Esophagus (tissue), 2 donors: ENCODE data around the gene RMI1. TPM values are rescaled to one million over a fixed set of nuclear protein-coding genes. Genes with fewer than 3 reads are reported as not detected.

ENCODE experiments used
- H3K27ac ChIP-seq, 2 donors: one replicate each; pipeline ENCODE4 v1.5.1; 2013; ENCODE audit warnings: low read depth in 2 of 2, mild to moderate bottlenecking in 2 of 2, inconsistent platforms in 1 of 2, low read length in 1 of 2, moderate library complexity in 1 of 2
- H3K27me3 ChIP-seq, 2 donors: one replicate each; pipeline ENCODE4 v1.6.1; 2013; ENCODE audit warnings: low read length in 2 of 2, control low read depth in 1 of 2, mild to moderate bottlenecking in 1 of 2; ENCODE audit not compliant: insufficient read depth in 2 of 2, control insufficient read depth in 1 of 2
- H3K36me3 ChIP-seq, 2 donors: one replicate each; pipeline ENCODE4 v1.6.1; 2013; ENCODE audit warnings: low read length in 1 of 2; ENCODE audit not compliant: control insufficient read depth in 2 of 2, insufficient read depth in 2 of 2
- H3K4me1 ChIP-seq, 2 donors: one replicate each; pipeline ENCODE4 v1.6.1; 2013; ENCODE audit warnings: low read length in 1 of 2; ENCODE audit not compliant: control insufficient read depth in 2 of 2, insufficient read depth in 2 of 2
- H3K4me3 ChIP-seq, 2 donors: one replicate each; pipeline ENCODE4 v1.5.1; 2013; ENCODE audit warnings: low read length in 2 of 2, mild to moderate bottlenecking in 2 of 2, low read depth in 1 of 2, moderate library complexity in 1 of 2
- H3K9me3 ChIP-seq, 2 donors: one replicate each; pipeline ENCODE4 v1.6.1; 2013; ENCODE audit warnings: mild to moderate bottlenecking in 2 of 2, low read depth in 1 of 2, low read length in 1 of 2, moderate library complexity in 1 of 2; ENCODE audit not compliant: control insufficient read depth in 2 of 2, insufficient read depth in 1 of 2
- WGBS, 2 donors: extraction: QIAGEN DNeasy Blood & Tissue Kit; methylation state at CpG; one replicate each; pipeline ENCODE4 v1.1.7; 2013; 5-methylcytosine and 5-hydroxymethylcytosine counted together
- polyA plus RNA-seq, 2 donors: library from polyadenylated mRNA; stranded (reverse); fragments of 200-250 nt; gene quantifications; one replicate each; pipeline ENCODE4 v1.2.3, GENCODE V29; 2013
- donor health status: healthy with polysubstance abuse.
- donor health status: Bipolar disorder and iron deficiency.

The RMI1 gene
- polyA plus RNA-seq, 2 donors: 2.3 to 3.6 TPM

- Histone ChIP-seq H3K9me3 (no peaks in the 10 kb centered on the region), H3K27me3 (no peaks in the 10 kb centered on the region), H3K27ac (peak overlapping the region; percentile 98), H3K4me3 (peak overlapping the region; percentile 94 to 99), H3K36me3 (peaks cover 5 to 6% of the 10 kb centered on the region in 2 donors), H3K4me1 (peaks cover 0 to 2% of the 10 kb centered on the region in 2 donors)
- 1% methylated on average over 51 to 55 of the region's 55 CpGs for WGBS, 2 donors
Observed at GRCh38 chr9:83978992-83979811, 1.4 kb upstream of the RMI1 start.

GRCh38 chr9:83979812-83980394 is 702 bp upstream of the RMI1 start, which contains the start of gene HNRNPK:
Gene HNRNPK, minus strand, starts transcription at chr9:83980215. Its CDS starts 1,963 bp downstream, at chr9:83978252.
- peaks cover 0 to 2% of the 10 kb centered on the region in 2 donors for H3K4me1 ChIP-seq
- no peaks in the 10 kb centered on the region for H3K9me3 ChIP-seq
- H3K27me3 ChIP-seq: no peaks in the 10 kb centered on the region
- peaks cover 4 to 5% of the 10 kb centered on the region in 2 donors for H3K36me3 ChIP-seq
- H3K4me3 ChIP-seq: peak within 1 kb of the TSS; percentile 94 to 99
- 0 to 1% methylated on average over 56 to 57 of the region's 57 CpGs for WGBS, 2 donors
- peak within 1 kb of the TSS; percentile 98 for H3K27ac ChIP-seq

GRCh38 chr9:83981126-83981871 is 694 bp downstream of the RMI1 start:
- no peaks in the 10 kb centered on the region for H3K4me1 ChIP-seq
- H3K27me3 ChIP-seq: no peaks in the 10 kb centered on the region
- H3K36me3 ChIP-seq: no peaks in the 10 kb centered on the region
- peak overlapping the region; percentile 94 to 99 for H3K4me3 ChIP-seq
- H3K9me3 ChIP-seq: no peaks in the 10 kb centered on the region
- peak overlapping the region; percentile 98 for H3K27ac ChIP-seq
- WGBS, 2 donors: 1% methylated on average over 29 of the region's 29 CpGs

- Histone ChIP-seq H3K27me3 (no peaks in the 10 kb centered on the region), H3K36me3 (no peaks in the 10 kb centered on the region), H3K4me3 (no peak overlapping the region), H3K4me1 (peaks cover 0 to 3% of the 10 kb centered on the region in 2 donors), H3K9me3 (no peaks in the 10 kb centered on the region), H3K27ac (no peak overlapping the region)
- 88 to 91% methylated on average over 3 of the region's 3 CpGs for WGBS, 2 donors
Observed at GRCh38 chr9:83986195-83986594, 5.6 kb downstream of the RMI1 start.

GRCh38 chr9:83986765-83987401 is 6.3 kb downstream of the RMI1 start:
- Histone ChIP-seq H3K27me3 (no peaks in the 10 kb centered on the region), H3K4me1 (peaks cover 0 to 3% of the 10 kb centered on the region in 2 donors), H3K4me3 (no peak overlapping the region), H3K27ac (peak overlapping the region in 1 of 2 donors; percentile 57), H3K36me3 (no peaks in the 10 kb centered on the region), H3K9me3 (no peaks in the 10 kb centered on the region)
- 49 to 64% methylated on average over 11 of the region's 11 CpGs for WGBS, 2 donors

- Histone ChIP-seq H3K9me3 (no peaks in the 10 kb centered on the region), H3K4me3 (no peak overlapping the region), H3K27ac (no peak overlapping the region), H3K36me3 (no peaks in the 10 kb centered on the region), H3K4me1 (peaks cover 0 to 3% of the 10 kb centered on the region in 2 donors), H3K27me3 (no peaks in the 10 kb centered on the region)
- WGBS, 2 donors: 91 to 94% methylated on average over 1 of the region's 1 CpG
Observed at GRCh38 chr9:83987402-83987791, 6.8 kb downstream of the RMI1 start.

GRCh38 chr9:83988411-83988810 is 7.8 kb downstream of the RMI1 start:
- H3K27me3 ChIP-seq: no peaks in the 10 kb centered on the region
- no peak overlapping the region for H3K4me3 ChIP-seq
- H3K27ac ChIP-seq: no peak overlapping the region
- H3K9me3 ChIP-seq: no peaks in the 10 kb centered on the region
- WGBS, 2 donors: 66 to 84% methylated on average over 2 of the region's 2 CpGs
- no peaks in the 10 kb centered on the region for H3K36me3 ChIP-seq
- H3K4me1 ChIP-seq: peaks cover 0 to 3% of the 10 kb centered on the region in 2 donors

GRCh38 chr9:83991355-83991754 is 10.8 kb downstream of the RMI1 start:
- no peaks in the 10 kb centered on the region for H3K36me3 ChIP-seq
- 88 to 95% methylated on average over 1 of the region's 1 CpG for WGBS, 2 donors
- no peak overlapping the region for H3K27ac ChIP-seq
- no peak overlapping the region for H3K4me3 ChIP-seq
- H3K27me3 ChIP-seq: no peaks in the 10 kb centered on the region
- no peaks in the 10 kb centered on the region for H3K9me3 ChIP-seq
- peaks cover 0 to 3% of the 10 kb centered on the region in 2 donors for H3K4me1 ChIP-seq

GRCh38 chr9:83992407-83992806 is 11.8 kb downstream of the RMI1 start:
- Histone ChIP-seq H3K4me1 (no peaks in the 10 kb centered on the region), H3K4me3 (no peak overlapping the region), H3K36me3 (no peaks in the 10 kb centered on the region), H3K27ac (no peak overlapping the region), H3K27me3 (no peaks in the 10 kb centered on the region), H3K9me3 (no peaks in the 10 kb centered on the region)
- WGBS, 2 donors: 43 to 66% methylated on average over 1 of the region's 1 CpG
